ENCODE results near the gene PSKH1. TPM values are rescaled to one million over a fixed set of nuclear protein-coding genes. Genes with fewer than 3 reads are reported as not detected.

Gene PSKH1
- total RNA-seq, 1 experiment from 2014 or later, result 24.2 TPM

GRCh38 chr16:67959536-67960329, 66.7 kb downstream of the PSKH1 start:
- Histone ChIP-seq H3K27ac (ENCODE audit: low read depth, low read length, poor library complexity, severe bottlenecking) (peak overlapping the region; percentile 16), H3K4me1 (ENCODE audit: insufficient read depth, low read length, poor library complexity, severe bottlenecking) (no peaks in the 10 kb centered on the region), H3K36me3 (ENCODE audit: insufficient read depth, low read length, poor library complexity, severe bottlenecking) (peaks cover 28% of the 10 kb centered on the region), H3K27me3 (replicated peaks; ENCODE audit: insufficient read depth, low read depth, low read length, poor library complexity) (no peaks in the 10 kb centered on the region), H3K9me3 (ENCODE audit: low read depth, low read length, poor library complexity, severe bottlenecking) (no peaks in the 10 kb centered on the region), H3K4me3 (ENCODE audit: low read depth, low read length, poor library complexity, severe bottlenecking) (no peak overlapping the region)
- CTCF ChIA-PET, result interaction anchor here (0.8 kb wide), 1 partner anchor 17 kb away, joined by 3 read pairs; no protein-coding TSS in a partner anchor
- no peak for TF ChIP-seq EZH2 (IDR thresholded peaks at IDR 0.05; ENCODE audit: borderline replicate concordance, low read depth, low read length, poor library complexity, severe bottlenecking)
- TF ChIP-seq, protein P1, sequence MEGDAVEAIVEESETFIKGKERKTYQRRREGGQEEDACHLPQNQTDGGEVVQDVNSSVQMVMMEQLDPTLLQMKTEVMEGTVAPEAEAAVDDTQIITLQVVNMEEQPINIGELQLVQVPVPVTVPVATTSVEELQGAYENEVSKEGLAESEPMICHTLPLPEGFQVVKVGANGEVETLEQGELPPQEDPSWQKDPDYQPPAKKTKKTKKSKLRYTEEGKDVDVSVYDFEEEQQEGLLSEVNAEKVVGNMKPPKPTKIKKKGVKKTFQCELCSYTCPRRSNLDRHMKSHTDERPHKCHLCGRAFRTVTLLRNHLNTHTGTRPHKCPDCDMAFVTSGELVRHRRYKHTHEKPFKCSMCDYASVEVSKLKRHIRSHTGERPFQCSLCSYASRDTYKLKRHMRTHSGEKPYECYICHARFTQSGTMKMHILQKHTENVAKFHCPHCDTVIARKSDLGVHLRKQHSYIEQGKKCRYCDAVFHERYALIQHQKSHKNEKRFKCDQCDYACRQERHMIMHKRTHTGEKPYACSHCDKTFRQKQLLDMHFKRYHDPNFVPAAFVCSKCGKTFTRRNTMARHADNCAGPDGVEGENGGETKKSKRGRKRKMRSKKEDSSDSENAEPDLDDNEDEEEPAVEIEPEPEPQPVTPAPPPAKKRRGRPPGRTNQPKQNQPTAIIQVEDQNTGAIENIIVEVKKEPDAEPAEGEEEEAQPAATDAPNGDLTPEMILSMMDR (conservative IDR thresholded peaks at IDR 0.05; ENCODE audit: low read depth, low read length), result no peak
- POLR2A ChIA-PET (ENCODE audit: low non-redundant PET), result interaction anchor here (0.6 kb wide), 1 partner anchor 264 kb away, joined by 5 read pairs; no protein-coding TSS in a partner anchor
- intact Hi-C loops (cut with micrococcal nuclease; ENCODE audit: unreplicated experiment), result no loop called here
- no TSS peak for BruUV-seq (replicated peaks)
- no peak for DNase-seq (ENCODE audit: low spot score)

DNA sequence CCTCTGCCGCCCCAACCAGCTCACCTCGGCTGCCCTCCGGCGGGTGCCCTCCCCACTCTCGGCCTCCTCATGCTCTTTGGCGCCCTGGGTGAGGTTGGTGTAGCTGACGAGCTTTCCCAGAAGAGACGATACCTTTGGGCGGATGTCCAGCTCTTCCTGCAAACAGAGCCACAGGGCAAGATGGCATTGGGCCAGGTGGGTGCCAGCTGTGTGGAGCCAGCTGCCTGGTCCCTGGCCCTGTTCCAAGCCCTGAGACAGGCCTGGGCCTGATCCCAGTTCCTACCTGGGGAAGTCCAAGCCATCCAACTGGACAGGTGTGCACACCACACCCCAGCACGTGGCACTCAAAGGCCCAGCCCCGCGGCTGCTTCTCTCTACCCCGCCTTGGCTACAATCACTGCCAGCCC, 68.5 kb downstream of the PSKH1 start:
- Histone ChIP-seq H3K27ac (ENCODE audit: low read depth, low read length, poor library complexity, severe bottlenecking) (no peak overlapping the region), H3K9me3 (ENCODE audit: low read depth, low read length, poor library complexity, severe bottlenecking) (no peaks in the 10 kb centered on the region), H3K4me1 (ENCODE audit: insufficient read depth, low read length, poor library complexity, severe bottlenecking) (peaks cover 4% of the 10 kb centered on the region), H3K27me3 (replicated peaks; ENCODE audit: insufficient read depth, low read depth, low read length, poor library complexity) (no peaks in the 10 kb centered on the region), H3K36me3 (ENCODE audit: insufficient read depth, low read length, poor library complexity, severe bottlenecking) (peaks cover 28% of the 10 kb centered on the region), H3K4me3 (ENCODE audit: low read depth, low read length, poor library complexity, severe bottlenecking) (no peak overlapping the region)
- no peak for TF ChIP-seq EZH2 (IDR thresholded peaks at IDR 0.05; ENCODE audit: borderline replicate concordance, low read depth, low read length, poor library complexity, severe bottlenecking)
- TF ChIP-seq, protein P1 (conservative IDR thresholded peaks at IDR 0.05; ENCODE audit: low read depth, low read length), result no peak
- intact Hi-C loops (cut with micrococcal nuclease; ENCODE audit: unreplicated experiment), result no loop called here
- BruUV-seq (replicated peaks), result no TSS peak
- ChIA-PET CTCF (no interaction called here), POLR2A (ENCODE audit: low non-redundant PET) (no interaction called here)
- no peak for DNase-seq (ENCODE audit: low spot score)

GRCh38 chr16:67962135-67962534, 69.1 kb downstream of the PSKH1 start:
- Histone ChIP-seq H3K36me3 (ENCODE audit: insufficient read depth, low read length, poor library complexity, severe bottlenecking) (peaks cover 28% of the 10 kb centered on the region), H3K27ac (ENCODE audit: low read depth, low read length, poor library complexity, severe bottlenecking) (no peak overlapping the region), H3K4me1 (ENCODE audit: insufficient read depth, low read length, poor library complexity, severe bottlenecking) (peaks cover 10% of the 10 kb centered on the region), H3K4me3 (ENCODE audit: low read depth, low read length, poor library complexity, severe bottlenecking) (no peak overlapping the region), H3K9me3 (ENCODE audit: low read depth, low read length, poor library complexity, severe bottlenecking) (no peaks in the 10 kb centered on the region), H3K27me3 (replicated peaks; ENCODE audit: insufficient read depth, low read depth, low read length, poor library complexity) (no peaks in the 10 kb centered on the region)
- intact Hi-C loops (cut with micrococcal nuclease; ENCODE audit: unreplicated experiment), result no loop called here
- BruUV-seq (replicated peaks), result no TSS peak
- DNase-seq (ENCODE audit: low spot score), result no peak
- TF ChIP-seq, protein P1 (conservative IDR thresholded peaks at IDR 0.05; ENCODE audit: low read depth, low read length), result no peak
- TF ChIP-seq EZH2 (IDR thresholded peaks at IDR 0.05; ENCODE audit: borderline replicate concordance, low read depth, low read length, poor library complexity, severe bottlenecking), result no peak
- CTCF ChIA-PET, result no interaction called here
- POLR2A ChIA-PET (ENCODE audit: low non-redundant PET), result no interaction called here

Measured in A673 (cell line).